H1 (cell line): ENCODE results near the gene PLBD1. TPM values are rescaled to one million over a fixed set of nuclear protein-coding genes. Genes with fewer than 3 reads are reported as not detected.

Experiments used
- EZH2 ChIP-seq: fragments of 200-600 bp; sonication (generic); IDR thresholded peaks from 2 replicates; pipeline ENCODE4 v1.7.1; 2012; ENCODE audit warnings: low read depth, mild to moderate bottlenecking, moderate library complexity, low read length, inconsistent platforms; ENCODE audit not compliant: severe bottlenecking
- GABPA ChIP-seq: IDR thresholded peaks from 2 replicates; pipeline ENCODE4 v1.6.1; 2011; ENCODE audit warnings: mild to moderate bottlenecking, low read length, moderate library complexity, borderline replicate concordance; ENCODE audit not compliant: insufficient read depth
- TCF12 ChIP-seq: IDR thresholded peaks from 2 replicates; pipeline ENCODE4 v1.6.1; 2011; ENCODE audit warnings: low read depth, mild to moderate bottlenecking, low read length
- polyA plus RNA-seq, 7 experiments: library from polyadenylated mRNA; depleted of rRNA in 3 of 7; stranded (reverse) in 5 of 7; unstranded in 2 of 7; fragments of >200 nt in 5 of 7; fragments of 200-250 nt in 2 of 7; gene quantifications; 1 replicate in 5 of 7; 2 replicates in 1 of 7; 4 replicates in 1 of 7; pipeline versions ENCODE4 v1.2.1 to v1.2.3, GENCODE V29; 2011 to 2013; ENCODE audit warnings: missing spikeins in 2 of 7, mixed read lengths in 2 of 7
- total RNA-seq: library from RNA; stranded (reverse); fragmentation: NEBNext Ultra II Directional; extraction: Animal tissue kit (Norgen Biotek cat#: 25700); gene quantifications from 2 replicates; pipeline ENCODE4 v1.2.1, GENCODE V29; 2021

The PLBD1 gene
- total and polyA plus RNA-seq, 2 of the 8 experiments (the other 6 are each of a cell fraction or from before 2014, with no cell fraction given) = 6.3 to 12.3 TPM

DNA sequence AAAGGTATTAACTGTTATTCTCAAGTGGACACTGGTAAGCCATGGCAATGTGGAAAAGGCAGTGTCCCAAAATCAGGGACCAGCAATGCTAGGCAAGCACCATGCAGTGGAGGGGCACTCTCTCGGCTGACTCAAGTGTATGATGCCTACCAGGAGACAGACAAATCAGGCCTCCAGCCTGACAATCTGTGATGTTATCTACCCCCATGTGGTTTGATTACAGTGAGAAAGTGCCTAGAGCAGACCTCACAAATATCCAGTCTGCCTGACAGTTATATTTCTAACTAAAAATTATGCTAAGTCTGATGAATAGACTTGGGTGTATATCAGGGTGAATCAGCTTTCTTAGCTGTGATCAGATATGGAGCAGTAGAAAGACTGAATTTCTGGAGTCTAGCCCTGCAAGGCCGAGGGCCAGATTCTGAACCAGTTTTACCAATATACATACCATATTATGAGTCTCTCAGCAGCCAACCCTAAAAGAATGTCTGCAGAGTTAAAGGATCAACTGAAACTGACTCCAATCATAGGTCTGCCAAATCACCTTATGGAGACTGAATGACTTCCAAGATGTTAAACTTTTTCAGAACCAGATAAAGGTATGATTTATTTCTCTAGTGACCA, 3.2 kb downstream of the PLBD1 start (continued):
- TF ChIP-seq GABPA (no peak), EZH2 (no peak), TCF12 (no peak)
